Body of pancreas (tissue), 4 donors: ENCODE results near the gene MXRA7.

Experiments used
- CTCF ChIP-seq, 7 experiments: fragments of 450-650 bp in 4 of 7; fragments of 200-600 bp in 3 of 7; sonication (generic) in 3 of 7; IDR thresholded peaks; one replicate each; pipeline ENCODE4 v1.5.1; 2016 to 2019; ENCODE audit warnings: antibody characterized with exemption in 7 of 7
- POLR2A ChIP-seq, 3 donors: fragments of 450-650 bp; IDR thresholded peaks; one replicate each; pipeline ENCODE4 v1.6.1; 2016; ENCODE audit warnings: antibody characterized with exemption in 3 of 3, mild to moderate bottlenecking in 2 of 3

GRCh38 chr17:76690596-76691280 is 20.0 kb downstream of the MXRA7 start:
- TF ChIP-seq CTCF (IDR thresholded peaks at IDR 0.05), result no peak
- no peak for TF ChIP-seq POLR2A (IDR thresholded peaks at IDR 0.05)
